H1 (cell line): ENCODE results near the gene STXBP6. TPM values are rescaled to one million over a fixed set of nuclear protein-coding genes. Genes with fewer than 3 reads are reported as not detected.

Experiments
- GABPA ChIP-seq: IDR thresholded peaks from 2 replicates; pipeline ENCODE4 v1.6.1; 2011; ENCODE audit warnings: mild to moderate bottlenecking, low read length, moderate library complexity, borderline replicate concordance; ENCODE audit not compliant: insufficient read depth
- JUN ChIP-seq: IDR thresholded peaks from 2 replicates; pipeline ENCODE4 v1.6.1; 2011; ENCODE audit warnings: low read depth, mild to moderate bottlenecking, improper control_type of control experiment, low read length
- SP1 ChIP-seq: IDR thresholded peaks from 2 replicates; pipeline ENCODE4 v1.6.1; 2011; ENCODE audit warnings: low read depth, low read length
- polyA plus RNA-seq, 7 experiments: library from polyadenylated mRNA; depleted of rRNA in 3 of 7; stranded (reverse) in 5 of 7; unstranded in 2 of 7; fragments of >200 nt in 5 of 7; fragments of 200-250 nt in 2 of 7; gene quantifications; 1 replicate in 5 of 7; 2 replicates in 1 of 7; 4 replicates in 1 of 7; pipeline versions ENCODE4 v1.2.1 to v1.2.3, GENCODE V29; 2011 to 2013; ENCODE audit warnings: missing spikeins in 2 of 7, mixed read lengths in 2 of 7
- total RNA-seq: library from RNA; stranded (reverse); fragmentation: NEBNext Ultra II Directional; extraction: Animal tissue kit (Norgen Biotek cat#: 25700); gene quantifications from 2 replicates; pipeline ENCODE4 v1.2.1, GENCODE V29; 2021

The STXBP6 gene
- total and polyA plus RNA-seq, 2 of the 8 experiments (the other 6 are each of a cell fraction or from before 2014, with no cell fraction given): 9.4 to 18.1 TPM

DNA sequence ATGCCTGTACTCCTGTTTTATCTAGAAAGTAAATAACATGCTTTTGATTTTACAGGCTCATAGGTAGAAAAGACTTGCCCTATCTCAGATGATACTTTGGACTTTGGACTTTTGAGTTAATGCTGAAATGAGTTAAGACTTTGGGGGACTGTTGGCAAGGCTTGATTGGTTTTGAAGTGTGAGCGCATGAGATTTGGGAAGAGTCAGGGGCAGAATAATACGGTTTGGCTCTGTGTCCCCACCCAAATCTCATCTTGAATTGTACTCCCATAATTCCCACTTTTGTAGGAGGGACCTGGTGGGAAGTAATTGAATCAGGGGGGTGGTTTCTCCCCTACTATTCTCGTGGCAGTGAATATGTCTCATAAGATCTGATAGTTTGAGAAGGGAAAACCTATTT lies 259.8 kb downstream of the STXBP6 start (continued):
- no peak for TF ChIP-seq GABPA
- TF ChIP-seq JUN: no peak
- no peak for TF ChIP-seq SP1
- TF ChIP-seq, all 59 proteins: peak for 0
